Endothelial cell of umbilical vein (primary cell): ENCODE results near the gene ATP5MC2. TPM values are rescaled to one million over a fixed set of nuclear protein-coding genes. Genes with fewer than 3 reads are reported as not detected.

ENCODE experiments used
- BruUV-seq: library from RNA; stranded (reverse); fragments of 400-500 nt; replicated peaks from 2 replicates; lab custom pipeline; 2021; lab: Mats Ljungman, UMichigan
- CTCF ChIA-PET: fragments of 300-600, 350-600 bp; sonication (Branson Sonifier 250); formaldehyde crosslinking; loops from one replicate; lab custom pipeline; 2021; ENCODE audit warnings: antibody characterized with exemption, inconsistent platforms; lab: Charles Lee
- POLR2A ChIA-PET: fragments of 300-600, 350-600 bp; sonication (Branson Sonifier 250); formaldehyde crosslinking; loops from one replicate; lab custom pipeline; 2021; ENCODE audit warnings: antibody characterized with exemption, inconsistent platforms; lab: Charles Lee
- DNase-seq: peaks from one replicate; pipeline ENCODE4 v3.0.0-alpha.2; 2011; ENCODE audit warnings: low read depth, low spot score
- FAIRE-seq: peaks from 2 replicates; lab custom pipeline; 2011; peaks lifted over from hg19 to GRCh38; lab: Jason Lieb, UNC
- H2AFZ ChIP-seq: 2 replicates; pipeline ENCODE4 v1.6.0; 2012; ENCODE audit warnings: low read depth, low read length, control low read depth, inconsistent platforms
- H3K27ac ChIP-seq: 2 replicates; pipeline ENCODE4 v1.5.1; 2011; ENCODE audit warnings: low read depth, mild to moderate bottlenecking, control low read depth, low read length, moderate library complexity; ENCODE audit not compliant: insufficient read depth
- H3K27me3 ChIP-seq, 2 experiments: 2 replicates each; pipeline versions ENCODE4 v1.6.0 to v1.6.1; 2011; ENCODE audit warnings: low read length in 2 of 2, mixed read lengths in 1 of 2; ENCODE audit not compliant: control insufficient read depth in 2 of 2, insufficient read depth in 2 of 2
- H3K36me3 ChIP-seq, 2 experiments: 2 replicates in 1 of 2; 3 replicates in 1 of 2; pipeline ENCODE4 v1.5.1; 2011; ENCODE audit warnings: low read length in 2 of 2, mild to moderate bottlenecking in 1 of 2, moderate library complexity in 1 of 2; ENCODE audit not compliant: control insufficient read depth in 2 of 2, insufficient read depth in 2 of 2; ENCODE audit errors: extremely low read depth in 1 of 2
- H3K4me1 ChIP-seq: 3 replicates; pipeline ENCODE4 v1.5.1; 2011; ENCODE audit warnings: mild to moderate bottlenecking, low read length; ENCODE audit not compliant: control insufficient read depth, insufficient read depth; ENCODE audit errors: extremely low read depth
- H3K4me2 ChIP-seq: 2 replicates; pipeline ENCODE4 v1.6.1; 2011; ENCODE audit warnings: low read length, control low read depth, mixed read lengths; ENCODE audit not compliant: insufficient read depth
- H3K4me3 ChIP-seq, 3 experiments: fragments of 200-600 bp in 1 of 3; sonication (generic), shearing (Covaris generic) in 1 of 3; replicated peaks in 1 of 3; 2 replicates each; pipeline ENCODE4 v1.5.1; 2011 to 2016; ENCODE audit warnings: control low read depth in 3 of 3, low read length in 3 of 3, mild to moderate bottlenecking in 2 of 3, inconsistent platforms in 1 of 3, low read depth in 1 of 3, moderate library complexity in 1 of 3; ENCODE audit not compliant: insufficient read depth in 1 of 3
- H3K79me2 ChIP-seq: 2 replicates; pipeline ENCODE4 v1.6.0; 2012; ENCODE audit warnings: low read length, inconsistent platforms; ENCODE audit not compliant: control insufficient read depth, insufficient read depth
- H3K9ac ChIP-seq: replicated peaks from 2 replicates; pipeline ENCODE3; 2011; ENCODE audit warnings: low read length, control low read depth; ENCODE audit not compliant: insufficient read depth; ENCODE audit errors: extremely low read depth
- H3K9me1 ChIP-seq: replicated peaks from 3 replicates; pipeline ENCODE4 v1.6.0; 2011; ENCODE audit warnings: mild to moderate bottlenecking, low read length; ENCODE audit not compliant: control insufficient read depth, insufficient read depth; ENCODE audit errors: extremely low read depth
- H3K9me3 ChIP-seq: replicated peaks from 2 replicates; pipeline ENCODE4 v1.5.1; 2012; ENCODE audit warnings: low read length, inconsistent platforms; ENCODE audit not compliant: control insufficient read depth, insufficient read depth
- H4K20me1 ChIP-seq: replicated peaks from 2 replicates; pipeline ENCODE3; 2011; ENCODE audit warnings: mild to moderate bottlenecking, low read length; ENCODE audit not compliant: control insufficient read depth, insufficient read depth; ENCODE audit errors: extremely low read depth
- CTCF ChIP-seq, 2 donors: IDR thresholded peaks; 1 replicate in 1 of 2; 2 replicates in 1 of 2; pipeline ENCODE4 v1.5.1; 2011; ENCODE audit warnings: low read length in 2 of 2, mild to moderate bottlenecking in 2 of 2, moderate library complexity in 2 of 2, control low read depth in 1 of 2, inconsistent platforms in 1 of 2, low read depth in 1 of 2; ENCODE audit not compliant: insufficient read depth in 1 of 2; ENCODE audit errors: extremely low read depth in 1 of 2
- EZH2 ChIP-seq: IDR thresholded peaks from 2 replicates; pipeline ENCODE4 v1.6.1; 2012; ENCODE audit warnings: borderline replicate concordance, low read depth, mild to moderate bottlenecking, moderate library complexity, low read length, inconsistent platforms; ENCODE audit not compliant: severe bottlenecking
- FOS ChIP-seq: IDR thresholded peaks from 2 replicates; pipeline ENCODE4 v1.6.1; 2011; ENCODE audit warnings: mild to moderate bottlenecking, low read length, moderate library complexity, borderline replicate concordance; ENCODE audit not compliant: insufficient read depth
- GATA2 ChIP-seq: IDR thresholded peaks from 2 replicates; pipeline ENCODE4 v1.7.0; 2011; ENCODE audit warnings: low read depth, mild to moderate bottlenecking, moderate library complexity, mixed read lengths, low read length; ENCODE audit not compliant: insufficient read length, insufficient read depth
- JUN ChIP-seq: IDR thresholded peaks from 2 replicates; pipeline ENCODE4 v1.6.1; 2011; ENCODE audit warnings: borderline replicate concordance, low read depth; ENCODE audit not compliant: insufficient read length, insufficient read depth
- MAX ChIP-seq: IDR thresholded peaks from 2 replicates; pipeline ENCODE4 v1.6.1; 2011; ENCODE audit not compliant: insufficient read depth, insufficient read length
- MYC ChIP-seq: IDR thresholded peaks from one replicate; pipeline ENCODE4 v1.6.1; 2011; ENCODE audit warnings: mild to moderate bottlenecking, low read depth, low read length
- POLR2A ChIP-seq: IDR thresholded peaks from 2 replicates; pipeline ENCODE4 v1.6.1; 2012; ENCODE audit warnings: low read depth, mild to moderate bottlenecking, control low read depth, low read length
- POLR2AphosphoS5 ChIP-seq: IDR thresholded peaks from 2 replicates; pipeline ENCODE4 v1.6.1; 2012; ENCODE audit warnings: low read depth, mild to moderate bottlenecking, control low read depth, low read length, moderate library complexity; ENCODE audit not compliant: insufficient read depth
- dilution Hi-C: fragments of 300-500 bp; cut with MboI; formaldehyde crosslinking; loops from one replicate; pipeline ENCODE4 v1.15.0; 2019; ENCODE audit warnings: low sequenced_read_pairs; ENCODE audit not compliant: extremely low pct_ligation_motif_present
- intact Hi-C: fragments of 100-400 bp; cut with micrococcal nuclease; formaldehyde crosslinking; loops from one replicate; pipeline ENCODE4 v1.10.0; 2022
- polyA plus RNA-seq, 4 experiments: library from polyadenylated mRNA; depleted of rRNA in 3 of 4; stranded (reverse) in 3 of 4; unstranded in 1 of 4; fragments of >200 nt; gene quantifications; 2 replicates each; pipeline versions ENCODE4 v1.2.1 to v1.2.3, GENCODE V29; 2011 to 2012; ENCODE audit warnings: missing spikeins in 1 of 4
- total RNA-seq: library from RNA; stranded (reverse); gene quantifications from 2 replicates; pipeline ENCODE4 v1.2.3, GENCODE V29; 2021

The ATP5MC2 gene
- total and polyA plus RNA-seq, 2 donors (not counting 3 experiments of a cell fraction or from before 2014, with no cell fraction given) = 402 to 820 TPM

GRCh38 chr12:53670971-53671370 lies 4.9 kb downstream of the ATP5MC2 start:
- dilution Hi-C loops = no loop called here
- peaks cover 15% of the 10 kb centered on the region for H3K4me1 ChIP-seq
- no peak overlapping the region for H3K4me2 ChIP-seq
- H2AFZ ChIP-seq = no peak overlapping the region
- POLR2A ChIA-PET = no interaction called here
- H3K9me3 ChIP-seq = no peaks in the 10 kb centered on the region
- H4K20me1 ChIP-seq = no peaks in the 10 kb centered on the region
- intact Hi-C loops = no loop called here
- BruUV-seq = no TSS peak
- no peak overlapping the region for H3K9ac ChIP-seq
- no peak overlapping the region for H3K4me3 ChIP-seq
- peaks cover 42% of the 10 kb centered on the region for H3K79me2 ChIP-seq
- no peak for DNase-seq
- peak; percentile 42 for FAIRE-seq
- peaks cover 8 to 31% of the 10 kb centered on the region in 2 experiments for H3K36me3 ChIP-seq
- H3K27ac ChIP-seq = no peak overlapping the region
- no peak for TF ChIP-seq POLR2AphosphoS5
- TF ChIP-seq MAX = no peak
- no peak for TF ChIP-seq POLR2A
- no peak for TF ChIP-seq FOS
- no peak for TF ChIP-seq MYC
- no peak for TF ChIP-seq CTCF (IDR thresholded peaks at IDR 0.05; ENCODE audit: extremely low read depth in 1 of 2, insufficient read depth in 1 of 2, low read depth in 1 of 2, low read length in 2 of 2)
- no peak for TF ChIP-seq EZH2
- TF ChIP-seq JUN = no peak
- TF ChIP-seq GATA2 = no peak
- H3K9me1 ChIP-seq = no peaks in the 10 kb centered on the region
- H3K27me3 ChIP-seq = no peaks in the 10 kb centered on the region
- CTCF ChIA-PET = interaction anchor here (1.9 kb wide), 1 partner anchor 127 kb away, joined by 8 read pairs; no protein-coding TSS in a partner anchor
